GM18502 (cell line): Measurements from ENCODE around the gene AGFG2.
A peak's percentile ranks its signal among the peaks of the same experiment; 100 is the strongest.
"Not testable (repeated sequence)": the region's sequence is repeated elsewhere in the genome, so short reads cannot be mapped to it uniquely, and the experiment has no call there.

ENCODE experiments used
- ATAC-seq: cut with Tn5 transposase; IDR thresholded peaks from one replicate; pipeline ENCODE4 v1.9.1; 2021; ENCODE audit warnings: mild to moderate bottlenecking; ENCODE audit not compliant: unreplicated experiment, poor library complexity

AGFG2 gene

GRCh38 chr7:100546926-100547800 lies 8.2 kb downstream of the AGFG2 start:
- no peak for ATAC-seq

GRCh38 chr7:100547872-100548271 lies 8.9 kb downstream of the AGFG2 start:
- ATAC-seq = no peak

- not testable (repeated sequence) for ATAC-seq
Measured at GRCh38 chr7:100548446-100548845, 9.4 kb downstream of the AGFG2 start.

- ATAC-seq = no peak
Measured at GRCh38 chr7:100552532-100552931, 13.5 kb downstream of the AGFG2 start.

GRCh38 chr7:100553032-100553431 lies 14.0 kb downstream of the AGFG2 start:
- no peak for ATAC-seq

- ATAC-seq = no peak
Measured at GRCh38 chr7:100555701-100556100, 16.7 kb downstream of the AGFG2 start.

- no peak for ATAC-seq
Measured at GRCh38 chr7:100556541-100556940, 17.5 kb downstream of the AGFG2 start.

GRCh38 chr7:100559127-100559526 lies 20.1 kb downstream of the AGFG2 start:
- ATAC-seq = no peak

GRCh38 chr7:100561491-100562194 lies 22.6 kb downstream of the AGFG2 start:
- ATAC-seq = no peak

- ATAC-seq = no peak
Measured at GRCh38 chr7:100562195-100563099, 23.4 kb downstream of the AGFG2 start.

- ATAC-seq = no peak
Measured at GRCh38 chr7:100563100-100563564, 24.1 kb downstream of the AGFG2 start.

- peak; percentile 44 for ATAC-seq
Measured at GRCh38 chr7:100563809-100564400, 24.9 kb downstream of the AGFG2 start.

GRCh38 chr7:100564405-100564804 lies 25.4 kb downstream of the AGFG2 start:
- not testable (repeated sequence) for ATAC-seq

- ATAC-seq = no peak
Measured at GRCh38 chr7:100565133-100565571, 26.1 kb downstream of the AGFG2 start.

GRCh38 chr7:100566018-100566531 lies 27.1 kb downstream of the AGFG2 start:
- no peak for ATAC-seq

- ATAC-seq = no peak
Measured at GRCh38 chr7:100567031-100567730, 28.2 kb downstream of the AGFG2 start.

- ATAC-seq = no peak
Measured at GRCh38 chr7:100567751-100568175, 28.8 kb downstream of the AGFG2 start.

- no peak for ATAC-seq
Measured at GRCh38 chr7:100568176-100568895, 29.3 kb downstream of the AGFG2 start.
